ENCODE measurements around the gene PDZRN3. TPM values are rescaled to one million over a fixed set of nuclear protein-coding genes. Genes with fewer than 3 reads are reported as not detected.
A peak's percentile ranks its signal among the peaks of the same experiment; 100 is the strongest.

PDZRN3 gene
- total RNA-seq, 6 donors from 2014 or later = 7.0 to 50.3 (median 18.4) TPM

GRCh38 chr3:73399666-73400253 is 225.0 kb downstream of the PDZRN3 start:
- no peak for DNase-seq
- H3K27me3 ChIP-seq = no peaks in the 10 kb centered on the region
- peaks cover 0 to 4% (median 0%) of the 10 kb centered on the region in 4 donors for H3K4me1 ChIP-seq
- no peak overlapping the region for H3K4me3 ChIP-seq
- no peaks in the 10 kb centered on the region for H3K9me3 ChIP-seq
- H3K36me3 ChIP-seq = no peaks in the 10 kb centered on the region
- TF ChIP-seq POLR2AphosphoS5 (IDR thresholded peaks at IDR 0.05) = no peak
- no peak for TF ChIP-seq CTCF (IDR thresholded peaks at IDR 0.05)
- no peak for TF ChIP-seq EP300 (IDR thresholded peaks at IDR 0.05)
- TF ChIP-seq POLR2A (IDR thresholded peaks at IDR 0.05) = no peak
- H3K27ac ChIP-seq = no peak overlapping the region
- 83 to 90% methylated on average over 3 of the region's 3 CpGs for WGBS, 2 donors
- ATAC-seq (ENCODE audit: low FRiP score in 2 of 2) = no peak

- no peak overlapping the region for H3K27ac ChIP-seq
Observed at GRCh38 chr3:73399106-73399505, 225.6 kb downstream of the PDZRN3 start.

GRCh38 chr3:73398084-73398483 is 226.7 kb downstream of the PDZRN3 start:
- Histone ChIP-seq H3K27me3 (no peaks in the 10 kb centered on the region), H3K4me3 (no peak overlapping the region), H3K36me3 (no peaks in the 10 kb centered on the region), H3K4me1 (peaks cover 0 to 1% (median 0%) of the 10 kb centered on the region in 4 donors), H3K9me3 (no peaks in the 10 kb centered on the region), H3K27ac (peak overlapping the region in 1 of 4 donors; percentile 27)
- no peak for TF ChIP-seq CTCF (IDR thresholded peaks at IDR 0.05)
- TF ChIP-seq POLR2A (IDR thresholded peaks at IDR 0.05) = no peak
- no peak for TF ChIP-seq POLR2AphosphoS5 (IDR thresholded peaks at IDR 0.05)
- TF ChIP-seq EP300 (IDR thresholded peaks at IDR 0.05) = no peak
- no peak for ATAC-seq (ENCODE audit: low FRiP score in 2 of 2)
- no peak for DNase-seq
- 83 to 88% methylated on average over 8 of the region's 8 CpGs for WGBS, 2 donors

More at GRCh38 chr3:73399106-73399505, 225.6 kb downstream of the PDZRN3 start:
- Histone ChIP-seq H3K4me3 (no peak overlapping the region), H3K27me3 (no peaks in the 10 kb centered on the region), H3K4me1 (peaks cover 0 to 4% (median 0%) of the 10 kb centered on the region in 4 donors), H3K9me3 (no peaks in the 10 kb centered on the region), H3K36me3 (no peaks in the 10 kb centered on the region)
- TF ChIP-seq CTCF (IDR thresholded peaks at IDR 0.05) = no peak
- no peak for TF ChIP-seq EP300 (IDR thresholded peaks at IDR 0.05)
- no peak for TF ChIP-seq POLR2AphosphoS5 (IDR thresholded peaks at IDR 0.05)
- no peak for TF ChIP-seq POLR2A (IDR thresholded peaks at IDR 0.05)
- ATAC-seq (ENCODE audit: low FRiP score in 2 of 2) (no peak), DNase-seq (no peak)
- WGBS, 2 donors = 44 to 52% methylated on average over 3 of the region's 3 CpGs

- Histone ChIP-seq H3K9me3 (no peaks in the 10 kb centered on the region), H3K4me3 (no peak overlapping the region), H3K27ac (no peak overlapping the region), H3K36me3 (peaks cover 0 to 3% (median 0%) of the 10 kb centered on the region in 4 donors), H3K4me1 (no peaks in the 10 kb centered on the region), H3K27me3 (no peaks in the 10 kb centered on the region)
- no peak for ATAC-seq (ENCODE audit: low FRiP score in 2 of 2)
- no peak for DNase-seq
- no peak for TF ChIP-seq POLR2AphosphoS5 (IDR thresholded peaks at IDR 0.05)
- TF ChIP-seq CTCF (IDR thresholded peaks at IDR 0.05) = no peak
- TF ChIP-seq EP300 (IDR thresholded peaks at IDR 0.05) = no peak
- no peak for TF ChIP-seq POLR2A (IDR thresholded peaks at IDR 0.05)
- WGBS, 2 donors = 66 to 68% methylated on average over 5 of the region's 5 CpGs
Observed at GRCh38 chr3:73394240-73394639, 230.5 kb downstream of the PDZRN3 start.

- no peaks in the 10 kb centered on the region for H3K9me3 ChIP-seq
- no peak for ATAC-seq (ENCODE audit: low FRiP score in 2 of 2)
- H3K27ac ChIP-seq = no peak overlapping the region
- H3K27me3 ChIP-seq = no peaks in the 10 kb centered on the region
- WGBS, 2 donors = 90 to 93% methylated on average over 9 of the region's 9 CpGs
- no peak for DNase-seq
- no peak for TF ChIP-seq CTCF (IDR thresholded peaks at IDR 0.05)
- TF ChIP-seq EP300 (IDR thresholded peaks at IDR 0.05) = no peak
- TF ChIP-seq POLR2A (IDR thresholded peaks at IDR 0.05) = no peak
- no peak for TF ChIP-seq POLR2AphosphoS5 (IDR thresholded peaks at IDR 0.05)
- peaks cover 0 to 3% (median 0%) of the 10 kb centered on the region in 4 donors for H3K36me3 ChIP-seq
- H3K4me3 ChIP-seq = no peak overlapping the region
- H3K4me1 ChIP-seq = no peaks in the 10 kb centered on the region
Observed at GRCh38 chr3:73393005-73393404, 231.7 kb downstream of the PDZRN3 start.
